Nephron progenitor cell (in vitro differentiated cells): ENCODE measurements around the gene NUP37.
"Not testable (repeated sequence)": the region's sequence is repeated elsewhere in the genome, so short reads cannot be mapped to it uniquely, and the experiment has no call there.

Experiments
- DNase-seq: peaks from one replicate; pipeline ENCODE4 v3.0.0; 2021
- H3K27ac Mint-ChIP-seq: 2 replicates; pipeline ENCODE4 v1.8.0; 2021; ENCODE audit warnings: mild to moderate bottlenecking, moderate library complexity, mixed read lengths
- H3K27me3 Mint-ChIP-seq: 2 replicates; pipeline ENCODE4 v1.8.0; 2021; ENCODE audit warnings: mild to moderate bottlenecking, low read depth, mixed read lengths; ENCODE audit not compliant: poor library complexity
- H3K36me3 Mint-ChIP-seq: 2 replicates; pipeline ENCODE4 v1.8.0; 2021; ENCODE audit warnings: low read depth, mixed read lengths
- H3K4me1 Mint-ChIP-seq: 2 replicates; pipeline ENCODE4 v1.8.0; 2021; ENCODE audit warnings: mixed read lengths
- H3K4me3 Mint-ChIP-seq: 2 replicates; pipeline ENCODE4 v1.8.0; 2021; ENCODE audit warnings: mild to moderate bottlenecking, moderate library complexity, mixed read lengths
- H3K9me3 Mint-ChIP-seq: 2 replicates; pipeline ENCODE4 v1.8.0; 2021; ENCODE audit warnings: mild to moderate bottlenecking, moderate library complexity, mixed read lengths
- CTCF ChIP-seq: fragments of 200-600 bp; sonication (generic); IDR thresholded peaks from 2 replicates; pipeline ENCODE4 v1.5.0; 2021; ENCODE audit warnings: antibody characterized with exemption

NUP37 gene

GRCh38 chr12:102080842-102081241, 39.1 kb downstream of the NUP37 start:
- Mint-ChIP-seq H3K36me3 (peaks cover 56% of the 10 kb centered on the region), H3K4me3 (no peak overlapping the region)

GRCh38 chr12:102072092-102072491, 47.8 kb downstream of the NUP37 start:
- not testable (repeated sequence) for H3K4me3 Mint-ChIP-seq, DNase-seq, H3K4me1 Mint-ChIP-seq, H3K9me3 Mint-ChIP-seq, H3K27ac Mint-ChIP-seq, H3K27me3 Mint-ChIP-seq
- peaks cover 15% of the 10 kb centered on the region for H3K36me3 Mint-ChIP-seq

More at GRCh38 chr12:102080842-102081241, 39.1 kb downstream of the NUP37 start:
- Mint-ChIP-seq H3K27ac (no peak overlapping the region), H3K4me1 (no peaks in the 10 kb centered on the region), H3K27me3 (no peaks in the 10 kb centered on the region), H3K9me3 (no peaks in the 10 kb centered on the region)
- DNase-seq: no peak
- no peak for TF ChIP-seq CTCF

GRCh38 chr12:102069707-102070106, 50.2 kb downstream of the NUP37 start:
- TF ChIP-seq CTCF: no peak
- no peak overlapping the region for H3K27ac Mint-ChIP-seq
- no peaks in the 10 kb centered on the region for H3K27me3 Mint-ChIP-seq

GRCh38 chr12:102067574-102068258, 52.2 kb downstream of the NUP37 start:
- DNase-seq: no peak
- no peak for TF ChIP-seq CTCF
- Mint-ChIP-seq H3K36me3 (no peaks in the 10 kb centered on the region), H3K9me3 (no peaks in the 10 kb centered on the region), H3K27me3 (no peaks in the 10 kb centered on the region), H3K4me1 (peaks cover 11% of the 10 kb centered on the region), H3K27ac (peak overlapping the region; percentile 55), H3K4me3 (no peak overlapping the region)

More at GRCh38 chr12:102069707-102070106, 50.2 kb downstream of the NUP37 start:
- Mint-ChIP-seq H3K4me1 (peaks cover 11% of the 10 kb centered on the region), H3K36me3 (peaks cover under 1% of the 10 kb centered on the region), H3K4me3 (no peak overlapping the region), H3K9me3 (no peaks in the 10 kb centered on the region)
- no peak for DNase-seq

- TF ChIP-seq CTCF: no peak
- H3K27ac Mint-ChIP-seq: no peak overlapping the region
- H3K9me3 Mint-ChIP-seq: peaks cover 4% of the 10 kb centered on the region
- H3K4me1 Mint-ChIP-seq: peaks cover 24% of the 10 kb centered on the region
- no peaks in the 10 kb centered on the region for H3K27me3 Mint-ChIP-seq
- no peak for DNase-seq
- H3K4me3 Mint-ChIP-seq: no peak overlapping the region
- H3K36me3 Mint-ChIP-seq: no peaks in the 10 kb centered on the region
These were observed 55.4 kb downstream of the NUP37 start for GRCh38 chr12:102064476-102064875.

GRCh38 chr12:102063069-102063468, 56.8 kb downstream of the NUP37 start:
- no peak overlapping the region for H3K4me3 Mint-ChIP-seq
- peaks cover 24% of the 10 kb centered on the region for H3K4me1 Mint-ChIP-seq
- TF ChIP-seq CTCF: no peak
- peaks cover 9% of the 10 kb centered on the region for H3K9me3 Mint-ChIP-seq
- H3K27me3 Mint-ChIP-seq: no peaks in the 10 kb centered on the region
- peaks cover 10% of the 10 kb centered on the region for H3K36me3 Mint-ChIP-seq
- no peak for DNase-seq
- H3K27ac Mint-ChIP-seq: no peak overlapping the region
